GM18951 (cell line): ENCODE measurements around the gene ZNF12.

Source experiments
- POLR2A ChIP-seq: IDR thresholded peaks from 4 replicates; pipeline ENCODE4 v1.6.1; 2011; ENCODE audit warnings: mild to moderate bottlenecking; ENCODE audit not compliant: insufficient read length, insufficient read depth; ENCODE audit errors: extremely low read depth
- in situ Hi-C: fragments of 300-500 bp; cut with MboI; formaldehyde crosslinking; loops from one replicate; pipeline ENCODE4 v1.12.0; 2022; ENCODE audit warnings: low sequenced_read_pairs, mixed read lengths, inconsistent platforms; ENCODE audit not compliant: unreplicated experiment

Gene ZNF12

GRCh38 chr7:6647541-6647940 is 59.2 kb downstream of the ZNF12 start:
- in situ Hi-C loops = no loop called here

GRCh38 chr7:6647080-6647479 is 59.7 kb downstream of the ZNF12 start:
- TF ChIP-seq POLR2A = no peak
- in situ Hi-C loops = no loop called here

More at GRCh38 chr7:6647541-6647940, 59.2 kb downstream of the ZNF12 start:
- TF ChIP-seq POLR2A = no peak

DNA sequence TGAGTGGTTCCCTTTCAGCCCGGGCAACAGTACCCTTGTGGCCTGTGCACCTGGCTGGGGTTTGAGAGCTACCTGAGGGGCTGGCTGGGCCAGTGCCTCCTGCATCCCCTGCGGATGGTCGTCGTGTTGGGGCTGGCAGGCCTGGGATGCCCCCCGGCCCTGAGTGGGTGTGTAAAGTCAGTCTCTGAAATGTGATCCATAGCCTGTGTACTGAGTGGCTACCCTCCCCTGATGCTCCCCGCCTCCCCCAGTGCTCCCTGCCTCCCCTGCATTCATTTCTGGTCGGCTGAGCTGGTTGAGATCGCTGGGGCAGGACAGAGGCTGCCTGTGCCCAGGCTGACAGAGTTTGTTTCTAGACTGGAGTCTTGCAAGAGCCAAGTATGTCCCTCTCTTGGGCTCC is 60.3 kb downstream of the ZNF12 start:
- in situ Hi-C loops = no loop called here
- TF ChIP-seq POLR2A = no peak

GRCh38 chr7:6644728-6645127 is 62.0 kb downstream of the ZNF12 start:
- in situ Hi-C loops = no loop called here
- no peak for TF ChIP-seq POLR2A

DNA sequence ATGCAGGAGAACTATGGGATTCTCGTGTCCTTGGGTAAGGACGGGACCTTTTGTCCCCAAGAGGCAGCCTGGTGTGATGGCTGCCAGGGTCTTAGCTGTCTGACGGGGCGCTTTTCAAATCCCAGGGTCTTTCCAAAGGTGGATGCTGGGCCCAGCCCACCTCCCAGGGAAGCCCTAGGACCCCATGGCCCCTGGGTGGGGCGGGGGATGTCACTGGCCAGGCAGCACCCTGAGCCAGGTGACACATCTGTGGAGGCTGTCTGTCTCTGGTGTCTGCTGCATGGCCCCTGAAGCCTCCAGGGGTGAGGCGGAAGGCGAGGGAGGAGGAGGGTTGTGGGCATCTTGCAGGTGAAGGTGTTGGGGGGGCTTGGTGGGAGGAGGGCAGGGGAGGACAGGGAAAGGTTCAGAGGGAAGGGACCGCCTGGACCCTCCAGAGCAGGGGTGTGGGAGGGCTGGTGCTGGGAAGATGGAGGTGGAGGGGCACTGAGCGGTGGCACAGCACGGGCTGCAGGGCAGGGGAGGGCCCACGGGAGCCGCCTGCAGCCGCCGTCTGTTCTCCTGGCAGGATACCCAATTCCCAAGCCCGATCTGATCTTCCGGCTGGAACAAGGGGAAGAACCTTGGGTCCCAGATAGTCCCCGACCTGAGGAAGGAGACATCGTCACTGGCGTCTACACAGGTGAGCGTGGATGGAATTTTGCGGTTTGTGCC is 62.7 kb downstream of the ZNF12 start:
- TF ChIP-seq POLR2A = no peak
- in situ Hi-C loops = no loop called here

DNA sequence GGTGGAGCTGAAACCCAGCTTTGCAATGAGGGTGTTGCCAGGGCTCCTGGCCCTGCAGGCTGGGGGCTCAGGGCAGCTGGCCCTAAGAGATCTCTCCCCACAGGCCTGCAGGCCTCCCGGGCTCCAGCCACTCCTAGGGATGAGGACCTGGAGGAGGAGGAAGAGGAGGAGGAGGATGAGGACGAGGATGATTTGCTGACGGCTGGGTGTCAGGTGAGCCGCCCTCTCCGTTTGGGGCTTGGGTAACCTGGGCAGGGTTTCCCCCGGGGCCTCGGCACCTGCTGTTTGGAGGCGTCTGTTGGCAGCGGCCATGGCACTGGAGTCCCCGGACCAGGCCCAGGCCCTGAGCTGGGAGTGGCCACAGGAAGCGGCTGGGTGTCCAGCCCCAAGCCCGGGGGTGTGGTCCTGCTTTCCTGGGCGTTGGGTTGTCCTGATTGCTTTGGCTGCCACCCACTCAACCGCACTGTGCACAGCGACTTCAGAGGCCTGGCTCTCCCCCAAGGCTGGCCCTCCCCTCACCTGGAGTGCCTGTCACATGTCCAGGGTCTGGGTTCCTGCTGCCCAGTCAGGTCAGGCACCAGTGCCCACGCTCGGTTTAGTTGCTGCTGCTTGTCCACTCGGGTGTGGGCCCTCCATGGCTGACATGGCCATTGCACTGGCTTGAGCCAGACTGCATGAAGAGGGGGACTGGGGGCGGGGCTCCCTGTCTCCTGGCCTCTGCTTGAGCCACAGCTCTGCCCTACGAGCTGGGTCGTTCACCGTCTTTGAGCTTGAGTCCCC is 63.7 kb downstream of the ZNF12 start:
- TF ChIP-seq POLR2A = no peak
- in situ Hi-C loops = no loop called here

DNA sequence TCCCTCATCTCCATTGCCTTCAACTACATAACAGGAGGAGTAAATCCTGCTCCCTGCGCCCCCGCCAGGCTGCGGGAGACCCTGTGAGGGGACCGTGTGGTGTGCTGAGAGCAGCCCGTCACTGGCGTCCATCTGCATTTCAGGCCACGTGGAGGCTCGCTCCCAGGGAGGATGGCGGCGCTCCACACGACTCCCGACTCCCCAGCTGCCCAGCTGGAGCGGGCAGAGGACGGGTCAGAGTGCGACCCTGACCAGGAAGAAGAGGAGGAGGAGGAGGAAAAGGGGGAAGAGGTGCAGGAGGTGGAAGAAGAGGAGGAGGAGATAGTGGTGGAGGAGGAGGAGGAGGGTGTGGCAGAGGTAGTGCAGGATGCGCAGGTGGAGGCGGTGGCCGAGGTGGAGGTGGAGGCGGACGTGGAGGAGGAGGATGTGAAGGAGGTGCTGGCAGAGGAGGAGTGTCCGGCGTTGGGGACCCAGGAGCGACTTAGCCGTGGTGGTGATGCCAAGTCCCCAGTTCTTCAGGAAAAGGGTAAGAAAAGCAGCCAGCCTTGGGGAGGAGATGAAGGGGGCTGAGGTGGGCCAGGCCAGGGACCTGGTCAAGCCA is 64.4 kb downstream of the ZNF12 start:
- in situ Hi-C loops = no loop called here
- no peak for TF ChIP-seq POLR2A

- in situ Hi-C loops = no loop called here
Observed at GRCh38 chr7:6641305-6642035, 65.3 kb downstream of the ZNF12 start.

DNA sequence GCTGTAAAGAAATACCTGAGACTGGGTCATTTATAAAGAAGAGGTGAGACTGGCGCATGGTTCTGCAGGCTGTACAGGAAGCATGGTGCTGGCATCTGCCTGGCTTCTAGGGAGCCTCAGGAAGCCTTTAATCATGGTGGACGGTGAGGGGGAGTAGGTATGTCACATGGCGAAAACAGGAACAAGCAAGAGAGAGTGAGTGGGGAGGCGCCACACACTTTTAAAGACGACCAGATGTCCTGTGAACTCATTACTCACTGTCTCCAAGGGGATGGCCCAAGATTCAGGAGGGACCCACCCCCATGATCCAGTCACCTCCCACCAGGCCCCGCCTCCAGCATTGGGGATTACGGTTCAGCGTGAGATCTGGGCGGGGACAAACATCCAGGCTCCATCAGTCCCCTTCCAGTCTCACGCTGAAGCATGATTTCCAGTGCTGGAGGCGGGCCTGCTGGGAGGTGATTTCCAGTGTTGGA is 66.5 kb downstream of the ZNF12 start:
- TF ChIP-seq POLR2A = no peak
- in situ Hi-C loops = no loop called here

More at GRCh38 chr7:6641305-6642035, 65.3 kb downstream of the ZNF12 start:
- TF ChIP-seq POLR2A = no peak

DNA sequence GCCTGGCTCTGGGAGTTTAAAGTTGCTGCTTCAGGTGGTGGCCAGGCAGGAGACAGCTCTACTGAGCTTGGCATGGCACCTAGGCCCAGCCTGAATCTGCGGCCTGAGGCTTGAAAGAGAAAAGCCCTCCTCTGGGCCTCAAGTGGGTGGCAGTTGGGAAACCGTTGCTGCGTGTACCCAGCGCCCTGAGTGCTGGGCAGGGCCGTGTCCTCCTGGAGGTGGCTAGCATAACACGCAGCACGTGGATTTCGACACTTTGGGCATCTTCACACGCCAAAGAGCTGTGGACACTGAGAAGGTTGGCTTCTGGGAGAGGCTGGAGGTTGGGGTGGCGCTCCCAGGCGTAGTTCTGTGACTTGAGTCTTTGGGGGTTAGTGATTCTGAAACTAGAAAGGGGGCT is 67.1 kb downstream of the ZNF12 start:
- in situ Hi-C loops = no loop called here
- TF ChIP-seq POLR2A = no peak

- no peak for TF ChIP-seq POLR2A
Observed at GRCh38 chr7:6639032-6639431, 67.7 kb downstream of the ZNF12 start.

More at GRCh38 chr7:6639032-6639431, 67.7 kb downstream of the ZNF12 start:
- in situ Hi-C loops = no loop called here
